ENCODE data around the gene POM121L12.

POM121L12 gene

DNA sequence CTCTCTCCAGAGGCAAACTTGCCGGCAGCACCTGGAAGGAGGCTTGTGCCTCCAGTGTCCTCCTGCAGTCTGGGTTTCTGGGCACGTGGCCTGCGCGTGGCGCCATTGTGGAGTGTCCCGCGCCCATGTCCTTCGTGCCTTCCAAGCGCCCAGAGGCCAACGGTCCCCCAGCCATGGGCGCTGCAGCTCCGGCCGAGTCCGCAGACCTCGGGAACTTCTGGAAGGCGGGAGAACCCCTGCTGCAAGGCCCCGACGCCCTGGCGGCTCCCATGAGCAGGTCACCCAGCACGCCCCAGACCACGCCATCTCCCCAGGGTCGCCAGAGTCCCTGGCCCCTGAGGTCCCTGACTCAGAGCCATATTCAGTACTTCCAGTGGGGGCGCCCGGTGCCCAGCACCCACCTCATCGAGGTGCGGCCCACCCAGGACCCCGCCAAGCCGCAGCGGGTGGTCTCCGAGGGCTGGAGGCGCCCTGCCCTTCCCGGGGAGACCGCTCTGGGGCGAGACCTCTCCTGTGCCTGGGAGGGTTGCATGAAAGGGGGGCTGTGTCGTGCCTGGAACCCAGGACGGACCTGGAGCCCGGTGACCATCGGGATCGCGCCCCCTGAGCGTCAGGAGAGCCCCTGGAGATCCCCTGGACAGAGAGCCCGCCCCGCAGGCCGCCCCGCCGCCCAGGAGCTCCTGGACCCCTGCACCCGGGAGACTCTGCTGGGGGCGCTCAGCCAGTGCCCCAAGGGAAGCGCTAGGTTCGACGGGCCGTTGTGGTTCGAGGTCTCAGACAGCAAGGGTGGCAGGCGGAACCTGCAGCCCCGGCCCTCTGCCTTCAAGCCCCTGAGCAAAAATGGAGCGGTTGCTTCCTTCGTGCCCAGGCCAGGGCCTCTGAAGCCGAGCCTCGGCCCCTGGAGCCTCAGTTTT lies at the start of gene POM121L12:
POM121L12 (plus strand) TSS at position 135 of the 914 bp plus-strand sequence; CDS start at position 174, 39 bp downstream.
- DNase-seq: no peak

DNA sequence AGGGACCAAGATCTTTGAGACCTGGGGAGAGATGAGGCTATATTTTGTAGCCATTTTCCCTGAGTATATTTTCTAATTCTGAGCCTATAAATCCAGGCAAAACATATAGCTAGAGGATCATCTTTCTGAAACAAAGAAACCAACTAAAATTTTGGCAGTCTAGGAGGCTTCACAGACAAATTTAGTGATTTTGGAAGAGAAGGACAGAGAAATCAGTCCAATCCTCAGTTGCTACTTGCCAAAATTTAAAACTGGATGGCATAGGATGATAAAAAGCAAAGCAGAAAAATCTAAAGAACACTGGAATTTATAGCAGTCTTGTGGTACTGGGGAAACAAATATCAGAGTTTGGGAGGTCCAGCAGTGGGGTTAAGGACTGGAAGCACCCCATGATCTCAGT lies 43.4 kb upstream of the POM121L12 start:
- DNase-seq: no peak

DNA sequence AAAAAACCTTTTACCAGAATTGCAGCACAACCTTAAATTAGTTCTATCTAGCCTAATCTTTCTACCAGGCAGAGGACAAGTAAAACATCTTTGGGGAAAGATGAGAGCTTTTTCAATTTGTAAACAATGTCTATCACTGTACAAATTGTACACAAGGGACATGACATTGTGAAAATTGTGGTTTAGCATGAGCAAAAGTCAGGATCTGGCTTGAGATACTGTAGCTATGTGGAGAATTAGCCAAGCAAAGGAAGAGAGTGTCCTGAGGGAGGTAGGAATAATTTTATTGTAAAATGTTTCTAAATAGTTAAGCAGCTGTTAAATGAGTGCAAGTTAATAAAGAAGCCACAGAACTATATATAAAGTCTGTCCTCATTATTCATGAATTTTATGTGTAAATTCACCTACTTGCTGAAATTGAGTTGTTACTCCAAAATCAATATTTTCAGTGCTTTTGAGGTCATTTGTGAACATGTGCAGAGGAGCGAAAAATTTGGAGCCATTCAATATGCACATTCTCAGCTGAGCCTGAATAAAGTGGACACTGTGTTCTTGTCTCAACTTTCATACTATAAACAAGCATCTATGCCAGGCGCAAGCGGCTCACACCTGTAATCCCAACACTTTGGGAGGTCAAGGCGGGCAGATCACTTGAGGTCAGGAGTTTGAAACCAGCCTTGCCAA lies 42.8 kb upstream of the POM121L12 start:
- DNase-seq: no peak

DNA sequence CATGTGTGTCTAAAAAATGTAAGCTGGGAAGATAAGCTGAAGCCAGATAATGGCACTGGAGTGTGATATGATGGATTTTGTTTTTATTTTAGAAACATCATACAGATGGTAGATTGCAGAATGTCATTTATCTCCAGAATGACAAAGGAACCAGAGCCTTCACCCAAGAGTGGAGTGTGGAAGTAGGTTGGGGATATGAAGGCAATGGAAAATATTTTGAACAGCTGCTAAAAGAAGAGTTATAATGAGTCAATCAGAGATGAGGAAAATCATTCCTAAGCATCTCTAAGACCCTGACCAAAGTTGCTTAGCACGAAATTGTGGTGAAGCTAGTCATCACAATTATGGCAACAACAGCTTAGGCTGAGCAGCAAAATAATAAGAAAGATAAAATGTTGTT lies 39.8 kb upstream of the POM121L12 start:
- no peak for DNase-seq

DNA sequence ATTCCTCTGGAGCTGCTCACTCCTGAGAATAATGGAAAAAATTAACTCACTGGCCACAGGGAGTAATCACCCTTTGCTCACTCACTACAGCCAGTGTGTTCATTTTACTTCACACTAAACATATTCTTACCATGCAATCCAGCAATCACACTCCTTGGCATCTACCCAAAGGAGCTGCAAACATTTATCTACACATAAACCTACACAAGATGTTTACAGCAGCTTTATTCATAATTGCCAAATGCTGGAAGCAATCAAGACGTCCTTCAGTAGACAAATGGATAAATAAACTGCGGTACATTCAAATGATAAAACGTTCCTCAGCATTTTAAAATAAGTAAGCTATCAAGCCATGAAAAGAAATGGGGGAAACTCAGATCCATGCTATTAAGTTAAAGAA lies 34.2 kb upstream of the POM121L12 start:
- DNase-seq: no peak

DNA sequence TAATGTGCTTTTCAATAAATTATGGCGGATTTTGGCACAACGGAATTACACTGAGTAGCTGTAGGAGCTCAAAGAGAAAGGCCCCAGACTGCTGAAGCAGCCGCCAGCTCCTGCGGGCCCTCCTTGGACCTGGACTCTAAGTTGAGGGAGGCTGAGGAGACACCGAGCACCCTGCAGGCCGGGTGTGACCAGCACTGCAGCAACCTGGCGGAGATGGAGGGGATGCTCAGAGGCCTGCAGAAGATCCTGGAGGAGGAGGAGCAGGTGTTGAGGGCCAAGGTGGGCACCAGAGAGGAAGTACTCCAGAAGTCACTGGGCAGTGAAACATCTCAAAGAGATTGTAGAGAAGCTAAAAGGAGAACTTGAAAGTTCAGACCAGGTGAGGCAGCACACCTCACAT lies 33.0 kb upstream of the POM121L12 start:
- no peak for DNase-seq

DNA sequence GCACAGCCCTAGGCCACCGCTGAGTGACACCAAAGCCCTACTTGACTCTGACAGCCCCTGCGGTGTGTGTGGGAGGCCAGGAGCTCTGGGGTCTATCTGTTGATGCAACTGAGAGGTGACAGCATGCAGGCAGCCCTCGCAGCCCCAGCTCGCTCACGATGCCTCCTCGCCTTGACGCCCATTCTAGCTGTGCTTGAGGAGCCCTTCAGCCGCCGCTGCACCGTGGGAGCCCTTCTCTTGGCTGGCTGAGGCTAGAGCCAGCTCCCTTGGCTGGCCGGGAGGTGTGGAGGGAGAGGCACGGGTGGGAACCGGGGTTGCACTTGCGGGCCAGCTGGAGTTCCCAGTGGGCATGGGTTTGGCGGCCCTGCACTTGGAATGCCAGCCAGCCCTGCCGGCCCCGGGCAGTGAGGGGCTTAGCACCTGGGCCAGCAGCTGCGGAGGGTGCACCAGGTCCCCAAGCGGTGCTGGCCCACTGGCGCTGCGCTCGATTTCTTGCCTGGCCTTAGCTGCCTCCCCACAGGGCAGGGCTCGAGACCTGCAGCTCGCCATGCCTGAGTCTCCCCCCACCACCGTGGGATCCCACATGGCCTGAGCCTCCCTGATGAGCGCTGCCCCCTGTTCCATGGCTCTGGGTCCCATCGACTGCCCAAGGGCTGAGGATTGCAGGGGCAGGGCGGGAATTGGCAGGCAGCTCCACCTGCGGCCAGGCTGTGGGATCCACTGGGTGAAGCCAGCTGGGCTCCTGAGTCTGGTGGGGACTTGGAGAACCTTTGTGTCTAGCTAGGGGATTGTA lies 31.6 kb upstream of the POM121L12 start:
- no peak for DNase-seq

DNA sequence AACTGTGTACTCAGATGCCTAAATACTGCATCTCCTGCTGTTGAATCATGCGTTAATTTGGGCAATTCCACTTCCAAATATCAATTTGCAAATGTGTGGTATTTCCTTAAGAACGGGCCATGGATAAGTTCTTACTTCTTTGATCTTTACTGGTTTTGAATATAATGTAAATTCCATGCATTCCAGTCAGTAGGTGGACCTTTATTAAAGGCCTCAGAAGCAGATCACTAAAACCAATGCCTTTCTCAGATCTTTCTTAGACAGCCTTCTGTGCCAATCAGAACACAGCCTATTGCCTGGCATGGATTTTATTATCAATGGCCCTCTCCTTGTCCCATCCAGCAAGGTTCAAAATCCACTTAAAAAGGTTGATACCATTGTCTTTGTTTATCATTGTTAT lies 21.5 kb upstream of the POM121L12 start:
- no peak for DNase-seq

DNA sequence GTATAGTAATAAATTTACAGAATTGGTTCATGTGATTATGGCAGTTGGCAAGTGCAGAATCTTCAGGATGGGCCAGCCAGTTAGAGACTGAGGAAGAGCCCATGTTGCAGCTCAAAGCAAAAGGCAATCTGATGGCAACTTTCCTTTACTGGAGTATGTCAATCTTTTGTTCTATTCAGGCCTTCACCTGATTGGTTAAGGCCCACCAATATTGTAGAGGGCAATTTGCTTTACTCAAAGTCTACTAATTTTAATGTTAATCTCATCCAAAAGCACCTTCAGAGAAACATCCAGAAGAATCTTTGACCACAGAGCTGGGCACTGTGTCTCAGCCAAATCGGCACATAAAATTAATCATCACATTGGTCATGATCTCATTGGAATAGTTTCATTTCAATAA lies 20.0 kb upstream of the POM121L12 start:
- no peak for DNase-seq

DNA sequence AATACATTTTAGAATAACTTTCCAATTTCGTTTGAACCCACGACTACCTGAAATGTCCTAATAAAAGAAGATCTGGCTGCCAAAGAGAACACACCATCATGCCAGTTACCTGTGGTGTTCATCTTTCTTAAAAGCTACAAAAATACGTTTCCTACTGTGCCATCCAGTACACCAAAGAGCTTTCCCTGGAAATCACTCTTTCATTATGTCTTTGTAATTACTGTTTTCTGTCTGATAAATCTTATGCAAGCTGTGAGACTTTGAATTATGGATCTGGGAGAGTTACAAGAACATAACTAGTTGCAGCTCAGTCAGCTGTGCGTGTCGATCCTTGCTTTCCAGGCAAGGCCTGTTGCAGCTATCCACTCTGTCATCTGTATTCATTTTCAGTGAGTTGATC lies 12.5 kb upstream of the POM121L12 start:
- DNase-seq: no peak

DNA sequence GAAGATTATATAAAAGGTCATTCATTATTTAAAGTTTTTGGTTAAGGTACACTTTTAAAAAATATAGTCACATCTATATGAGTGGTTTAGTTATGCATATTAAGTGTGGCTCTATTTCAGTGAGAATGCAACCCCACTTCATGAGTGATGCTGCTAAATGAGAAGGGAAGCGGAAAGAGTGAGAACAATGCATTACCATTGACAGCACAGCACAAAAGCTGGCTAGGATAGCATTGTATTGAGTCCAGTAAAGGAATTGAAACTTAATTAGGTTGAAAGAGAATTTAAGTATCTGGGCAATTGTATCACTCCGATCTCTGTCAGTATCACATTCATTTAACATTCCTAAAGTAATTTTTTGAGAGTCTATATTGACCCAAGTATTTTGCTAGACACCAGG lies 13.2 kb downstream of the POM121L12 start:
- no peak for DNase-seq

DNA sequence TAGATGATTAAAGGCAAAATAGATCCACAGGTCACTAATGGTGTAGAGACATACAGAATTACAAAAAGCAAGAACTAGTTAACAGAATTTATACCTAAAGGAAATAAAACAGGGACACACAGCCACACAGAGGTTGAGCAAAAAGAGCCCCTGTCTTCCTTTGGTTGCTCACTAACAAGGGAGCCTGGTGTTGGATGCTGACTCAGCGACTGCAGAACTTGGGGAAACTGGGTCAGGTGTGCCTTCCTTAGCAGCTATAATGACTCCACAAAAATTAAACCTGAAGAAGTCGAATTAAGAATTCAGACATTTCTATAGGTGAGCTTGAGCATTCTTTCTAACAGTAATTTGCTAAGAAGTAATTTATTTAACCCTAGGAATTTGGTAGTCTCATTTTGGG lies 15.0 kb downstream of the POM121L12 start:
- DNase-seq: no peak

DNA sequence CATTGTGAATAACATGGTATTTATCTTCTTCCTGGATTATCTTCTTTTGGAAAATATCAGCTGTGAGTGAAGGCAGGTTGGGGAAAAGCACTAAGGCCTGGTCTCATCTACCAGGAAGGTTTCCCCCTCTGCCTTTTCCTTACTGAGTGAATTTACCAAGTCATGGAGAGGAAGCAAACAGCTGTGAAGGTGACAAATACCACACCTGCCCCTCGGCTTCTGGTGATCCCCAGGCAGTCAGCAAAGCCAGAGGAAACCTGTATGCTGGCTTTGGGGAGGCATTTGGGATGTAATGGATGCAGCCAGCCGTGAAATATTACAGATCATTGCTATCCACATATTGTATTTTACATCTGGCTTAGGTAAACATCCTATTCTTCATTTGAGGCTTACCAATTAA lies 24.2 kb downstream of the POM121L12 start:
- DNase-seq: no peak

DNA sequence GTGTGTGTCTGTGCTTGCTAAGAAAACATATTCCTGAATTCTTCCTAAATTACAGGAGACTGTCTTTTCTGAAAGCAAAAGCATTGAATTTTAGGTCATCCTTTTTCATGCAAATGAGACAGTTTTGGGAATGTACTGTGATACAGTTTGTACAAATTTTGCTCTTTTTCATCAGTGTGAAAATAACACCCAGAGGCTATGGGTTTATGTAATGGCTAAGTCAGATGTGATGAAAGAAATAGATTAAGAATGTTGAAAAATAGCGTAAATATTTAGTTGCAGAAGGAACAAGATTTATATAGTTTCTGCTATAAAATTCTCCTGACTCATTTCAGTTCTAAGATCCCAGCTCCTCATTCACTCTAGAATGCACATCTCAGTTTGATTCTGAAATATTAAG lies 24.6 kb downstream of the POM121L12 start:
- DNase-seq: no peak

DNA sequence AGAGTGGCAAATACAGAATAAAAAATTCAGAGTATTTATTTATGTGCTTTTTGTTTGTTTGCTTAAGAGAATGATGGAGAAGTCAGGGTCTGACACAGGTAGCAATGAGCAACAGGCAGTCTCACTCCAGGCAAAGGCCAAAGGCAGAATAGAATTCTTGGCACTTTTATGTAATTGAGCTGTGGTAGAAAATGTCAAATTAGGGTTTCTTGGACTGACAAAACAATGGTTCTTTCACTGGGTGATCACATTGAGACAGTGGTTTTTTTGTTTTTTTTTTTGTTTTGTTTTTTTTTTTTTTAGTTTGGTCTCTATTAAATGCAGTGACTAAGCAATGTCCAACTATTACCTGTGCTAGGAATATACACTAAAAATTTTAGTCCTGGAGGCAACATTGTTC lies 27.4 kb downstream of the POM121L12 start:
- no peak for DNase-seq

DNA sequence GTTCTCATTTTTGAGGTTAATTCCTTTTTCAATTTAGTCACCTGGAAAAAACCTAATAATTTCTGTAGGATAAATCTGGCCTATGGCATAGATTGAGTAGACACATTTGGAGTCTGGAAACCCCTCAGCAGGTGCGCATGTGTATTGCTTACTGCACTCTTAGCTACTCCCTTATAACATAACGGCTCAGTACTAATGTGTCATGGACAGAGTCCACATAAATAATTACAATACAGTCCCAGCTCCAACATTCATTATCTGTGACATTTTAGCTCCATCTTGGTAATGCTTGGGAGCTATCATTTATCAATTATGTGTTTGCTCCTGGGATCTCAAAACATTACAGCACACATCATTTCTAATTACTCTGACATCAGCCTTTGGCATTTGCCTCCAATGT lies 33.2 kb downstream of the POM121L12 start:
- no peak for DNase-seq

DNA sequence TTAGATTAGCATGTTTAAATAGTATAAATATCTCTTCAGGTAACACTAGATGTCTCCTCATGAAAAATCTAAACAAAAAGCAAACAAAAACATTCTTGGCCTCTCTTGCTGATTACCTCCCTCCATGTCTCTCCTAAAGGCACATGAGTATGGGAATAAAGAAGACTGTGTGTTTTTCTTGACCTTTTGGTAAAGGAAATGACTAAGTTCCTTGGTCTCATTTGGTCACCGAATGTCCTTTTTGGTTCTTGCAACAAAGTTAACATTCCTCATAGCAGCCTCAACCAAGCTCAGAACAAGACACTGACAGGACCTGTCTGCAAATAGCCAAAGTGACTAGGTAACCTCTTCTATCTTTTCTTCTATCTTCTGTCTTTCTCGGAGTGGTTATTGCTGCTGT lies 35.5 kb downstream of the POM121L12 start:
- no peak for DNase-seq
